Gastrocnemius medialis (tissue), 4 donors: ENCODE measurements around the gene SLC6A19.

Experiments used
- CTCF ChIP-seq, 5 experiments: fragments of 450-650 bp in 3 of 5; fragments of 200-600 bp in 2 of 5; sonication (generic) in 2 of 5; IDR thresholded peaks in 4 of 5; conservative IDR thresholded peaks in 1 of 5; 1 replicate in 4 of 5; 2 replicates in 1 of 5; pipeline ENCODE4 v1.5.1; 2016 to 2019; ENCODE audit warnings: antibody characterized with exemption in 5 of 5, mild to moderate bottlenecking in 3 of 5, moderate library complexity in 3 of 5
- POLR2A ChIP-seq, 2 donors: fragments of 450-650 bp; IDR thresholded peaks; one replicate each; pipeline ENCODE4 v1.6.1; 2017; ENCODE audit warnings: antibody characterized with exemption in 2 of 2, mild to moderate bottlenecking in 2 of 2, moderate library complexity in 2 of 2

GRCh38 chr5:1202026-1202797 is 817 bp downstream of the SLC6A19 start:
- no peak for TF ChIP-seq CTCF (IDR thresholded peaks at IDR 0.05 in 4 of 5, conservative IDR thresholded peaks at IDR 0.05 in 1 of 5)
- TF ChIP-seq POLR2A (IDR thresholded peaks at IDR 0.05): no peak
